Panc1 (cell line): ENCODE data around the gene UTS2R. TPM values are rescaled to one million over a fixed set of nuclear protein-coding genes. Genes with fewer than 3 reads are reported as not detected.
"Not testable (repeated sequence)": the region's sequence is repeated elsewhere in the genome, so short reads cannot be mapped to it uniquely, and the experiment has no call there.

Experiments
- ATAC-seq: fragments of 200-7000 bp; cut with Tn5 transposase; 2 replicates; pipeline ENCODE4 v1.9.1; 2020; ENCODE audit warnings: mild to moderate bottlenecking, moderate library complexity
- BruUV-seq: library from RNA; stranded (reverse); fragments of 400-500 nt; replicated peaks from 2 replicates; lab custom pipeline; 2021; lab: Mats Ljungman, UMichigan
- CTCF ChIA-PET: fragments of 300-600 bp; sonication (Branson Sonifier 250); formaldehyde crosslinking; loops from one replicate; lab custom pipeline; 2022; ENCODE audit warnings: antibody characterized with exemption; lab: Charles Lee
- POLR2A ChIA-PET: fragments of 300-600 bp; sonication (Branson Sonifier 250); formaldehyde crosslinking; loops from one replicate; lab custom pipeline; 2022; ENCODE audit warnings: antibody characterized with exemption; lab: Charles Lee
- DNase-seq: peaks from one replicate; pipeline ENCODE4 v3.0.0-alpha.2; 2010; ENCODE audit warnings: low read depth, low spot score
- H3K27ac ChIP-seq: 2 replicates; pipeline ENCODE4 v1.5.1; 2011; ENCODE audit warnings: mild to moderate bottlenecking, low read length, inconsistent platforms
- H3K27me3 ChIP-seq: fragments of 200-500 bp; sonication (Bioruptor generic); 2 replicates; pipeline ENCODE4 v1.6.0; 2014; ENCODE audit warnings: low read length, inconsistent platforms; ENCODE audit not compliant: control insufficient read depth, insufficient read depth
- H3K36me3 ChIP-seq: fragments of 200-500 bp; sonication (Bioruptor generic); 2 replicates; pipeline ENCODE4 v1.5.1; 2014; ENCODE audit warnings: inconsistent platforms, mild to moderate bottlenecking, low read length, moderate library complexity; ENCODE audit not compliant: control insufficient read depth, insufficient read depth
- H3K4me1 ChIP-seq: 2 replicates; pipeline ENCODE4 v1.5.1; 2011; ENCODE audit warnings: inconsistent platforms, mild to moderate bottlenecking, low read length, moderate library complexity; ENCODE audit not compliant: control insufficient read depth, insufficient read depth
- H3K4me3 ChIP-seq, 2 experiments: 2 replicates each; pipeline ENCODE4 v1.5.1; 2011 to 2012; ENCODE audit warnings: low read depth in 2 of 2, low read length in 2 of 2, mild to moderate bottlenecking in 2 of 2, inconsistent platforms in 1 of 2, moderate library complexity in 1 of 2
- H3K9me3 ChIP-seq: fragments of 200-500 bp; sonication (Bioruptor generic); 2 replicates; pipeline ENCODE4 v1.5.1; 2014; ENCODE audit warnings: low read depth, mild to moderate bottlenecking, inconsistent platforms, low read length, moderate library complexity; ENCODE audit not compliant: control insufficient read depth, insufficient read depth
- POLR2AphosphoS5 ChIP-seq: IDR thresholded peaks from 2 replicates; pipeline ENCODE4 v1.6.1; 2012; ENCODE audit warnings: mild to moderate bottlenecking, low read depth, low read length, moderate library complexity
- REST ChIP-seq, 2 experiments: IDR thresholded peaks; 2 replicates each; pipeline ENCODE4 v1.6.1; 2011 to 2012; ENCODE audit warnings: low read depth in 2 of 2, control low read depth in 1 of 2, low read length in 1 of 2, mild to moderate bottlenecking in 1 of 2, moderate library complexity in 1 of 2; ENCODE audit not compliant: insufficient read depth in 1 of 2
- SIN3A ChIP-seq: IDR thresholded peaks from 2 replicates; pipeline ENCODE4 v1.6.1; 2012; ENCODE audit warnings: low read depth, mild to moderate bottlenecking, low read length, moderate library complexity, borderline replicate concordance; ENCODE audit not compliant: insufficient read depth
- TCF7L2 ChIP-seq: IDR thresholded peaks from 2 replicates; pipeline ENCODE4 v1.6.1; 2011; ENCODE audit warnings: mild to moderate bottlenecking, low read depth, low read length, inconsistent platforms
- in situ Hi-C: cut with HindIII; loops from 2 replicates; pipeline ENCODE4 v1.10.0; 2016; ENCODE audit warnings: low sequenced_read_pairs, low pct_unique_long_range_greater_than_20kb
- intact Hi-C: fragments of 100-400 bp; cut with micrococcal nuclease; formaldehyde crosslinking; loops from one replicate; pipeline ENCODE4 v1.10.0; 2022; ENCODE audit not compliant: unreplicated experiment
- total RNA-seq: library from RNA; stranded (reverse); gene quantifications from one replicate; pipeline ENCODE4 v1.2.1, GENCODE V29; 2021; ENCODE audit not compliant: unreplicated experiment
- TF ChIP-seq, protein P1 (sequence below): fragments of 450-650 bp; IDR thresholded peaks from 2 replicates; pipeline ENCODE4 v1.5.1; 2017; ENCODE audit warnings: mild to moderate bottlenecking

The UTS2R gene
- total RNA-seq, 1 experiment from 2014 or later = 0.39 TPM

DNA sequence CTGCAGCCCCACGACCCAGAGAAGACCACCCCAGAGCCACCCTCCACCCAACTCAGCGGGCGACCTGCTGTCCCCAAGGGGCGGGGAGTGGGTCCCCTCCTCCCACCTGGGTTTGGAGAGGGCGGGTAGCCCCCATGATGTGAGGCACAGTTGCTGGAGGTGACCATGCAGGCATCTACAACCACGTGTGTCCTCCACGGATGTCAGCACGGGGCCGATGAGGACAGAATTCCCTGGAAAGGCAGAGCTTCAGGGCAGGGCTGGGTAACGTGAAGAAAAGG lies 7.1 kb downstream of the UTS2R start (continued):
- TF ChIP-seq REST (IDR thresholded peaks at IDR 0.05; ENCODE audit: insufficient read depth in 1 of 2, low read depth in 2 of 2, low read length in 1 of 2) = no peak

GRCh38 chr17:82380860-82381702 lies 9.5 kb downstream of the UTS2R start:
- no peaks in the 10 kb centered on the region for H3K27me3 ChIP-seq
- TF ChIP-seq, protein P1, sequence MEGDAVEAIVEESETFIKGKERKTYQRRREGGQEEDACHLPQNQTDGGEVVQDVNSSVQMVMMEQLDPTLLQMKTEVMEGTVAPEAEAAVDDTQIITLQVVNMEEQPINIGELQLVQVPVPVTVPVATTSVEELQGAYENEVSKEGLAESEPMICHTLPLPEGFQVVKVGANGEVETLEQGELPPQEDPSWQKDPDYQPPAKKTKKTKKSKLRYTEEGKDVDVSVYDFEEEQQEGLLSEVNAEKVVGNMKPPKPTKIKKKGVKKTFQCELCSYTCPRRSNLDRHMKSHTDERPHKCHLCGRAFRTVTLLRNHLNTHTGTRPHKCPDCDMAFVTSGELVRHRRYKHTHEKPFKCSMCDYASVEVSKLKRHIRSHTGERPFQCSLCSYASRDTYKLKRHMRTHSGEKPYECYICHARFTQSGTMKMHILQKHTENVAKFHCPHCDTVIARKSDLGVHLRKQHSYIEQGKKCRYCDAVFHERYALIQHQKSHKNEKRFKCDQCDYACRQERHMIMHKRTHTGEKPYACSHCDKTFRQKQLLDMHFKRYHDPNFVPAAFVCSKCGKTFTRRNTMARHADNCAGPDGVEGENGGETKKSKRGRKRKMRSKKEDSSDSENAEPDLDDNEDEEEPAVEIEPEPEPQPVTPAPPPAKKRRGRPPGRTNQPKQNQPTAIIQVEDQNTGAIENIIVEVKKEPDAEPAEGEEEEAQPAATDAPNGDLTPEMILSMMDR = no peak
- no peak for TF ChIP-seq POLR2AphosphoS5
- no peak for TF ChIP-seq TCF7L2
- no peak for TF ChIP-seq REST (IDR thresholded peaks at IDR 0.05; ENCODE audit: insufficient read depth in 1 of 2, low read depth in 2 of 2, low read length in 1 of 2)
- TF ChIP-seq SIN3A = no peak
- H3K9me3 ChIP-seq = no peaks in the 10 kb centered on the region
- ATAC-seq = no peak
- ChIA-PET CTCF (interaction anchor here (0.9 kb wide), 1 partner anchor 121 kb away, joined by 4 read pairs; no protein-coding TSS in a partner anchor), POLR2A (interaction anchor here (0.7 kb wide), 1 partner anchor 98 kb away, joined by 4 read pairs; no protein-coding TSS in a partner anchor)
- peak overlapping the region; percentile 9 to 37; a peak in 3 of 4 replicates for H3K4me3 ChIP-seq
- intact Hi-C loops = no loop called here
- H3K36me3 ChIP-seq = no peaks in the 10 kb centered on the region
- in situ Hi-C loops = no loop called here
- peak overlapping the region; percentile 62 for H3K27ac ChIP-seq
- peaks cover 36% of the 10 kb centered on the region for H3K4me1 ChIP-seq
- no peak for DNase-seq
- no TSS peak for BruUV-seq

GRCh38 chr17:82381703-82382009 lies 10.1 kb downstream of the UTS2R start:
- H3K27me3 ChIP-seq, POLR2A ChIA-PET, ATAC-seq, BruUV-seq, in situ Hi-C loops, H3K4me3 ChIP-seq, intact Hi-C loops, H3K9me3 ChIP-seq, DNase-seq, H3K36me3 ChIP-seq: not testable (repeated sequence)
- CTCF ChIA-PET = interaction anchor here (0.6 kb wide), 1 partner anchor 36 kb away, joined by 3 read pairs; no protein-coding TSS in a partner anchor
- H3K4me1 ChIP-seq = peaks cover 41% of the 10 kb centered on the region
- H3K27ac ChIP-seq = peak overlapping the region; percentile 62

GRCh38 chr17:82382220-82382932 lies 10.8 kb downstream of the UTS2R start:
- H3K4me3 ChIP-seq, DNase-seq, H3K9me3 ChIP-seq, intact Hi-C loops, in situ Hi-C loops, H3K36me3 ChIP-seq, POLR2A ChIA-PET, H3K27me3 ChIP-seq, BruUV-seq, H3K27ac ChIP-seq, ATAC-seq: not testable (repeated sequence)
- H3K4me1 ChIP-seq = peaks cover 49% of the 10 kb centered on the region
- CTCF ChIA-PET = interaction anchor here (0.6 kb wide), 1 partner anchor 35 kb away, joined by 3 read pairs; no protein-coding TSS in a partner anchor
